RWPE1 (cell line): ENCODE data around the gene NR2F1.
A peak's percentile ranks its signal among the peaks of the same experiment; 100 is the strongest.
"Not testable (repeated sequence)": the region's sequence is repeated elsewhere in the genome, so short reads cannot be mapped to it uniquely, and the experiment has no call there.

ENCODE experiments used
- CTCF ChIA-PET: fragments of 350-600 bp; sonication (Branson Sonifier 250); formaldehyde crosslinking; extraction: SDS; loops from one replicate; lab custom pipeline; 2021; lab: Yijun Ruan, JAX
- POLR2A ChIA-PET: fragments of 400-600 bp; formaldehyde crosslinking; extraction: SDS; loops from one replicate; lab custom pipeline; 2020; ENCODE audit warnings: antibody characterized with exemption; ENCODE audit not compliant: low non-redundant PET; lab: Yijun Ruan, JAX
- DNase-seq: peaks from one replicate; pipeline ENCODE4 v3.0.0; 2012; ENCODE audit warnings: low spot score
- H3K27ac ChIP-seq: fragments of 450-650 bp; 2 replicates; pipeline ENCODE4 v1.5.1; 2017
- CTCF ChIP-seq: fragments of 450-650 bp; conservative IDR thresholded peaks from 2 replicates; pipeline ENCODE4 v1.5.1; 2017; ENCODE audit warnings: low read depth, mild to moderate bottlenecking

NR2F1 gene

GRCh38 chr5:93582677-93583438 lies at the start of gene NR2F1:
NR2F1 (plus strand) TSS chr5:93583222; CDS start chr5:93585024, 1,802 bp downstream.
- CTCF ChIA-PET, result interaction anchor here (0.6 to 1.0 kb wide), 9 partner anchors 110 to 1174 kb away, joined by 3 to 9 read pairs (median 4); no protein-coding TSS in a partner anchor

GRCh38 chr5:93545872-93546271 lies 37.1 kb upstream of the NR2F1 start:
- TF ChIP-seq CTCF, result no peak
- H3K27ac ChIP-seq, result no peak overlapping the region
- ChIA-PET POLR2A (no interaction called here), CTCF (no interaction called here)
- DNase-seq, result no peak

More at GRCh38 chr5:93582677-93583438, at the start of gene NR2F1:
- POLR2A ChIA-PET, result no interaction called here
- no peak within 1 kb of the TSS for H3K27ac ChIP-seq
- TF ChIP-seq CTCF, result no peak
- DNase-seq, result peak; percentile 63

- CTCF ChIA-PET, POLR2A ChIA-PET, H3K27ac ChIP-seq, DNase-seq: not testable (repeated sequence)
Observed at GRCh38 chr5:93549594-93549993, 33.4 kb upstream of the NR2F1 start.

- ChIA-PET POLR2A (no interaction called here), CTCF (interaction anchor here (0.6 to 0.7 kb wide), 3 partner anchors 354 to 1940 kb away, joined by 3 to 4 read pairs (median 3); no protein-coding TSS in a partner anchor)
- H3K27ac ChIP-seq, result no peak overlapping the region
- TF ChIP-seq CTCF, result no peak
- no peak for DNase-seq
Observed at GRCh38 chr5:93557021-93557604, 25.9 kb upstream of the NR2F1 start.

GRCh38 chr5:93566091-93566490 lies 16.9 kb upstream of the NR2F1 start:
- no peak overlapping the region for H3K27ac ChIP-seq
- POLR2A ChIA-PET, result no interaction called here
- no peak for DNase-seq
- no peak for TF ChIP-seq CTCF
- CTCF ChIA-PET, result no interaction called here

- TF ChIP-seq CTCF, result no peak
- H3K27ac ChIP-seq, result no peak overlapping the region
- POLR2A ChIA-PET, result no interaction called here
- DNase-seq, result no peak
- CTCF ChIA-PET, result no interaction called here
Observed at GRCh38 chr5:93567424-93567823, 15.6 kb upstream of the NR2F1 start.
